H1 (cell line): Measurements from ENCODE around the gene BBS9. TPM values are rescaled to one million over a fixed set of nuclear protein-coding genes. Genes with fewer than 3 reads are reported as not detected.

Source experiments
- CTCF ChIA-PET: fragments of 300-600 bp; sonication (Branson Sonifier 250); formaldehyde crosslinking; loops from one replicate; lab custom pipeline; 2021; ENCODE audit not compliant: partially characterized antibody; lab: Charles Lee
- POLR2A ChIA-PET: fragments of 300-600 bp; sonication (Branson Sonifier 250); formaldehyde crosslinking; loops from one replicate; lab custom pipeline; 2021; ENCODE audit warnings: inconsistent platforms; ENCODE audit not compliant: partially characterized antibody; lab: Charles Lee
- DNase-seq, 2 experiments: peaks; one replicate each; pipeline versions ENCODE4 v3.0.0 to v3.0.0-alpha.2; 2010 to 2022; ENCODE audit warnings: low spot score in 2 of 2, low read depth in 1 of 2, mixed read lengths in 1 of 2
- FAIRE-seq: peaks from 2 replicates; lab custom pipeline; 2011; peaks lifted over from hg19 to GRCh38; lab: Jason Lieb, UNC
- H2AFZ ChIP-seq: 2 replicates; pipeline ENCODE4 v1.8.1; 2012; ENCODE audit warnings: low read length, inconsistent platforms
- H2AK5ac ChIP-seq: 2 replicates; pipeline ENCODE4 v1.6.1; 2013; ENCODE audit warnings: low read depth, low read length
- H2BK120ac ChIP-seq: replicated peaks from 2 replicates; pipeline ENCODE3; 2013; ENCODE audit warnings: low read depth, low read length, inconsistent platforms
- H2BK12ac ChIP-seq: 2 replicates; pipeline ENCODE4 v1.6.1; 2013; ENCODE audit warnings: low read depth, low read length
- H2BK15ac ChIP-seq: 2 replicates; pipeline ENCODE4 v1.6.1; 2013; ENCODE audit warnings: low read length
- H2BK20ac ChIP-seq: 2 replicates; pipeline ENCODE4 v1.6.1; 2013; ENCODE audit warnings: low read length
- H2BK5ac ChIP-seq: 2 replicates; pipeline ENCODE4 v1.6.1; 2013; ENCODE audit warnings: low read depth, low read length
- H3K14ac ChIP-seq: 2 replicates; pipeline ENCODE4 v1.6.1; 2013; ENCODE audit warnings: inconsistent platforms; ENCODE audit not compliant: insufficient read length
- H3K18ac ChIP-seq: 2 replicates; pipeline ENCODE4 v1.6.1; 2013; ENCODE audit warnings: low read length; ENCODE audit errors: extremely low read depth
- H3K23ac ChIP-seq: 2 replicates; pipeline ENCODE4 v1.6.1; 2013; ENCODE audit warnings: inconsistent platforms; ENCODE audit not compliant: insufficient read length
- H3K23me2 ChIP-seq: 2 replicates; pipeline ENCODE4 v1.6.1; 2013; ENCODE audit warnings: low read depth, low read length
- H3K27ac ChIP-seq: 2 replicates; pipeline ENCODE4 v1.6.1; 2011; ENCODE audit warnings: low read depth, low read length, inconsistent platforms
- H3K27me3 ChIP-seq, 4 experiments: replicated peaks in 1 of 4; 1 replicate in 1 of 4; 2 replicates in 3 of 4; pipeline versions ENCODE4 v1.6.1 to v1.8.1; 2011 to 2013; ENCODE audit warnings: low read length in 3 of 4, mild to moderate bottlenecking in 3 of 4, inconsistent platforms in 2 of 4, mixed read lengths in 2 of 4, moderate library complexity in 1 of 4; ENCODE audit not compliant: control insufficient read depth in 3 of 4, insufficient read depth in 3 of 4; ENCODE audit errors: extremely low read depth in 1 of 4
- H3K36me3 ChIP-seq, 4 experiments: 2 replicates each; pipeline versions ENCODE4 v1.6.1 to v1.8.1; 2011 to 2013; ENCODE audit warnings: mild to moderate bottlenecking in 4 of 4, low read length in 3 of 4, moderate library complexity in 2 of 4, control low read depth in 1 of 4, inconsistent platforms in 1 of 4; ENCODE audit not compliant: insufficient read depth in 4 of 4, control insufficient read depth in 2 of 4
- H3K4ac ChIP-seq: replicated peaks from 2 replicates; pipeline ENCODE3; 2013; ENCODE audit warnings: low read length, low read depth, mixed read lengths, inconsistent platforms; ENCODE audit not compliant: insufficient read length
- H3K4me1 ChIP-seq, 4 experiments: replicated peaks in 1 of 4; 1 replicate in 1 of 4; 2 replicates in 3 of 4; pipeline versions ENCODE4 v1.6.1 to v1.8.1; 2011 to 2013; ENCODE audit warnings: low read length in 3 of 4, inconsistent platforms in 2 of 4, mixed read lengths in 1 of 4; ENCODE audit not compliant: insufficient read depth in 4 of 4, control insufficient read depth in 3 of 4
- H3K4me2 ChIP-seq, 2 experiments: 2 replicates each; pipeline versions ENCODE4 v1.6.1 to v1.8.1; 2011 to 2013; ENCODE audit warnings: low read depth in 2 of 2, low read length in 2 of 2, control low read depth in 1 of 2, inconsistent platforms in 1 of 2, mild to moderate bottlenecking in 1 of 2; ENCODE audit not compliant: insufficient read depth in 1 of 2
- H3K4me3 ChIP-seq, 4 experiments: fragments of 200-600, 300-600 bp in 1 of 4; sonication (generic), shearing (Covaris generic), sonication (Bioruptor Twin) in 1 of 4; 2 replicates each; pipeline versions ENCODE4 v1.5.1 to v1.8.1; 2011 to 2016; ENCODE audit warnings: low read length in 4 of 4, low read depth in 3 of 4, control low read depth in 2 of 4, inconsistent platforms in 2 of 4, mild to moderate bottlenecking in 2 of 4, mixed read lengths in 1 of 4, moderate library complexity in 1 of 4; ENCODE audit not compliant: insufficient read depth in 2 of 4; ENCODE audit errors: extremely low read depth in 1 of 4
- H3K56ac ChIP-seq: replicated peaks from 2 replicates; pipeline ENCODE3; 2013; ENCODE audit warnings: low read depth, mild to moderate bottlenecking, mixed read lengths, low read length, inconsistent platforms; ENCODE audit not compliant: insufficient read length
- H3K79me1 ChIP-seq: 2 replicates; pipeline ENCODE4 v1.6.1; 2013; ENCODE audit warnings: low read depth, low read length, control low read depth
- H3K79me2 ChIP-seq, 2 experiments: 2 replicates each; pipeline versions ENCODE4 v1.6.1 to v1.8.1; 2012 to 2013; ENCODE audit warnings: low read length in 2 of 2, mild to moderate bottlenecking in 2 of 2, inconsistent platforms in 1 of 2; ENCODE audit not compliant: insufficient read depth in 2 of 2, control insufficient read depth in 1 of 2
- H3K9ac ChIP-seq, 4 experiments: replicated peaks in 1 of 4; 1 replicate in 1 of 4; 2 replicates in 3 of 4; pipeline versions ENCODE4 v1.6.1 to v1.8.1; 2011 to 2013; ENCODE audit warnings: low read depth in 3 of 4, low read length in 3 of 4, control low read depth in 2 of 4, mild to moderate bottlenecking in 2 of 4, moderate library complexity in 2 of 4, inconsistent platforms in 1 of 4; ENCODE audit errors: extremely low read depth in 1 of 4
- H3K9me3 ChIP-seq, 2 experiments: 2 replicates each; pipeline versions ENCODE4 v1.6.1 to v1.8.1; 2012 to 2013; ENCODE audit warnings: mild to moderate bottlenecking in 2 of 2, moderate library complexity in 2 of 2, control low read depth in 1 of 2, inconsistent platforms in 1 of 2, low read depth in 1 of 2, low read length in 1 of 2, mixed read lengths in 1 of 2; ENCODE audit not compliant: insufficient read depth in 2 of 2
- H4K20me1 ChIP-seq, 2 experiments: replicated peaks in 1 of 2; 2 replicates each; pipeline versions ENCODE3 to v1.8.1; 2011 to 2013; ENCODE audit warnings: inconsistent platforms in 2 of 2, low read length in 2 of 2, mild to moderate bottlenecking in 1 of 2; ENCODE audit not compliant: insufficient read depth in 2 of 2, control insufficient read depth in 1 of 2
- H4K5ac ChIP-seq: 2 replicates; pipeline ENCODE4 v1.6.1; 2013; ENCODE audit warnings: low read length, low read depth, mixed read lengths, inconsistent platforms; ENCODE audit not compliant: insufficient read length
- H4K8ac ChIP-seq: 2 replicates; pipeline ENCODE4 v1.8.0; 2013; ENCODE audit warnings: mild to moderate bottlenecking, moderate library complexity, low read length, inconsistent platforms; ENCODE audit not compliant: insufficient read depth; ENCODE audit errors: extremely low read depth
- H4K91ac ChIP-seq: replicated peaks from 2 replicates; pipeline ENCODE3; 2013; ENCODE audit warnings: low read length, mixed read lengths, inconsistent platforms; ENCODE audit not compliant: insufficient read length
- EP300 ChIP-seq, 2 experiments: IDR thresholded peaks; 1 replicate in 1 of 2; 2 replicates in 1 of 2; pipeline ENCODE4 v1.6.1; 2011 to 2012; ENCODE audit warnings: low read depth in 2 of 2, low read length in 2 of 2, mild to moderate bottlenecking in 2 of 2, borderline replicate concordance in 1 of 2, inconsistent platforms in 1 of 2, moderate library complexity in 1 of 2
- MAFK ChIP-seq: IDR thresholded peaks from 2 replicates; pipeline ENCODE4 v1.6.1; 2012; ENCODE audit warnings: low read depth, mild to moderate bottlenecking, improper control_type of control experiment, low read length
- RXRA ChIP-seq: IDR thresholded peaks from 2 replicates; pipeline ENCODE4 v1.6.1; 2011; ENCODE audit warnings: low read depth, mild to moderate bottlenecking, low read length, moderate library complexity; ENCODE audit not compliant: insufficient read depth
- SAP30 ChIP-seq: fragments of 300-600 bp; sonication (generic); IDR thresholded peaks from 2 replicates; pipeline ENCODE4 v1.7.1; 2012; ENCODE audit warnings: low read length, moderate library complexity, mild to moderate bottlenecking, inconsistent platforms; ENCODE audit not compliant: insufficient read depth, insufficient replicate concordance
- YY1 ChIP-seq: IDR thresholded peaks from 2 replicates; pipeline ENCODE4 v1.6.1; 2011; ENCODE audit warnings: low read depth, mild to moderate bottlenecking, low read length
- WGBS, 2 experiments: shearing (Covaris generic) in 1 of 2; methylation state at CpG; one replicate each; pipeline versions ENCODE4 v1.1.6 to v1.1.7; 2013 to 2015; ENCODE audit warnings: low lambda C conversion rate in 2 of 2, mixed read lengths in 2 of 2, inconsistent platforms in 1 of 2, low coverage in 1 of 2, missing lambda C conversion rate in 1 of 2; ENCODE audit not compliant: insufficient replicate concordance in 2 of 2, insufficient coverage in 1 of 2, insufficient read length in 1 of 2; ENCODE audit errors: extremely low coverage in 1 of 2, missing lambda C conversion rate in 1 of 2; 5-methylcytosine and 5-hydroxymethylcytosine counted together
- polyA plus RNA-seq, 7 experiments: library from polyadenylated mRNA; depleted of rRNA in 3 of 7; stranded (reverse) in 5 of 7; unstranded in 2 of 7; fragments of >200 nt in 5 of 7; fragments of 200-250 nt in 2 of 7; gene quantifications; 1 replicate in 5 of 7; 2 replicates in 1 of 7; 4 replicates in 1 of 7; pipeline versions ENCODE4 v1.2.1 to v1.2.3, GENCODE V29; 2011 to 2013; ENCODE audit warnings: missing spikeins in 2 of 7, mixed read lengths in 2 of 7
- total RNA-seq: library from RNA; stranded (reverse); fragmentation: NEBNext Ultra II Directional; extraction: Animal tissue kit (Norgen Biotek cat#: 25700); gene quantifications from 2 replicates; pipeline ENCODE4 v1.2.1, GENCODE V29; 2021
- TF ChIP-seq, protein P1 (sequence below): IDR thresholded peaks from 2 replicates; pipeline ENCODE4 v1.6.1; 2011; ENCODE audit warnings: low read length, improper control_type of control experiment

Gene BBS9
- total and polyA plus RNA-seq, 2 of the 8 experiments (the other 6 are each of a cell fraction or from before 2014, with no cell fraction given) = 22.3 to 37.0 TPM

DNA sequence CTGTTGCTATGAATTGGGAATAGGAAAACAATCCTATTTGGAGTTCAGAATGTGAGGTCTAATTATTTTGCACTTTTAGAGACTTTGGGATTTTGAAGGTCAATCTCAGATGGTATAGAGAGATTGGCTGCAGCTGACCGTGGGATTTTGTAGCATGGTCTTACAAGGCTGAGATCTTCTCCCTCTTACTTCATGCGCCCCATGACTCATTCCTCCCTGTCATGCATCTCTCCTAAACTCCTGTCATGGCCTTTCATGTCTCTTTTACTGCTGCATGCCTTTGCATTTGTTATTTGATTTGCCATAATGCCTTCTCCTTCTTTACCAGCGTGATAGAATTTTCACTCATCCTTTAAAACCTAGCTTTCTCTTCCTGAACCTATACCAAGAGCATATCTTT is 133.1 kb downstream of the BBS9 start:
- Histone ChIP-seq H3K79me2 (no peaks in the 10 kb centered on the region), H3K4ac (no peak overlapping the region), H2BK12ac (no peak overlapping the region), H3K23ac (no peak overlapping the region), H2BK15ac (no peak overlapping the region), H3K9me3 (no peaks in the 10 kb centered on the region), H3K27me3 (no peaks in the 10 kb centered on the region), H3K79me1 (no peaks in the 10 kb centered on the region), H2AFZ (no peak overlapping the region), H3K4me3 (no peak overlapping the region), H4K8ac (no peak overlapping the region), H3K14ac (no peak overlapping the region), H3K27ac (no peak overlapping the region), H4K20me1 (no peaks in the 10 kb centered on the region), H4K5ac (no peak overlapping the region), H2BK5ac (no peak overlapping the region), H3K9ac (no peak overlapping the region), H4K91ac (no peak overlapping the region), H3K18ac (no peak overlapping the region), H2AK5ac (no peak overlapping the region), H2BK20ac (no peak overlapping the region), H3K23me2 (no peaks in the 10 kb centered on the region), H2BK120ac (no peak overlapping the region), H3K4me1 (peaks cover 0 to 8% (median 6%) of the 10 kb centered on the region in 4 experiments; a peak in 4 of 7 replicates), H3K4me2 (no peak overlapping the region), H3K56ac (no peak overlapping the region), H3K36me3 (no peaks in the 10 kb centered on the region)
- DNase-seq = no peak
- WGBS, 2 experiments = 82% methylated on average over 3 of the region's 3 CpGs; no CpG with 5 or more reads in 1 of the 2 experiments
- no peak for FAIRE-seq
- ChIA-PET POLR2A (no interaction called here), CTCF (interaction anchor here (2.3 kb wide), 1 partner anchor 19 kb away, joined by 7 read pairs; no protein-coding TSS in a partner anchor)
- no peak for TF ChIP-seq RXRA
- no peak for TF ChIP-seq EP300 (IDR thresholded peaks at IDR 0.05; ENCODE audit: borderline replicate concordance in 1 of 2, low read depth in 2 of 2, low read length in 2 of 2)
- TF ChIP-seq, protein P1, sequence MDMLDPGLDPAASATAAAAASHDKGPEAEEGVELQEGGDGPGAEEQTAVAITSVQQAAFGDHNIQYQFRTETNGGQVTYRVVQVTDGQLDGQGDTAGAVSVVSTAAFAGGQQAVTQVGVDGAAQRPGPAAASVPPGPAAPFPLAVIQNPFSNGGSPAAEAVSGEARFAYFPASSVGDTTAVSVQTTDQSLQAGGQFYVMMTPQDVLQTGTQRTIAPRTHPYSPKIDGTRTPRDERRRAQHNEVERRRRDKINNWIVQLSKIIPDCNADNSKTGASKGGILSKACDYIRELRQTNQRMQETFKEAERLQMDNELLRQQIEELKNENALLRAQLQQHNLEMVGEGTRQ = no peak
- no peak for TF ChIP-seq YY1
- no peak for TF ChIP-seq MAFK
- TF ChIP-seq SAP30 = no peak
